Esophagus (tissue), 2 donors: ENCODE data around the gene SRC. TPM values are rescaled to one million over a fixed set of nuclear protein-coding genes. Genes with fewer than 3 reads are reported as not detected.

Source experiments
- H3K27ac ChIP-seq, 2 donors: one replicate each; pipeline ENCODE4 v1.5.1; 2013; ENCODE audit warnings: low read depth in 2 of 2, mild to moderate bottlenecking in 2 of 2, inconsistent platforms in 1 of 2, low read length in 1 of 2, moderate library complexity in 1 of 2
- H3K27me3 ChIP-seq, 2 donors: one replicate each; pipeline ENCODE4 v1.6.1; 2013; ENCODE audit warnings: low read length in 2 of 2, control low read depth in 1 of 2, mild to moderate bottlenecking in 1 of 2; ENCODE audit not compliant: insufficient read depth in 2 of 2, control insufficient read depth in 1 of 2
- H3K36me3 ChIP-seq, 2 donors: one replicate each; pipeline ENCODE4 v1.6.1; 2013; ENCODE audit warnings: low read length in 1 of 2; ENCODE audit not compliant: control insufficient read depth in 2 of 2, insufficient read depth in 2 of 2
- H3K4me1 ChIP-seq, 2 donors: one replicate each; pipeline ENCODE4 v1.6.1; 2013; ENCODE audit warnings: low read length in 1 of 2; ENCODE audit not compliant: control insufficient read depth in 2 of 2, insufficient read depth in 2 of 2
- H3K4me3 ChIP-seq, 2 donors: one replicate each; pipeline ENCODE4 v1.5.1; 2013; ENCODE audit warnings: low read length in 2 of 2, mild to moderate bottlenecking in 2 of 2, low read depth in 1 of 2, moderate library complexity in 1 of 2
- H3K9me3 ChIP-seq, 2 donors: one replicate each; pipeline ENCODE4 v1.6.1; 2013; ENCODE audit warnings: mild to moderate bottlenecking in 2 of 2, low read depth in 1 of 2, low read length in 1 of 2, moderate library complexity in 1 of 2; ENCODE audit not compliant: control insufficient read depth in 2 of 2, insufficient read depth in 1 of 2
- WGBS, 2 donors: extraction: QIAGEN DNeasy Blood & Tissue Kit; methylation state at CpG; one replicate each; pipeline ENCODE4 v1.1.7; 2013; 5-methylcytosine and 5-hydroxymethylcytosine counted together
- polyA plus RNA-seq, 2 donors: library from polyadenylated mRNA; stranded (reverse); fragments of 200-250 nt; gene quantifications; one replicate each; pipeline ENCODE4 v1.2.3, GENCODE V29; 2013
- donor health status: healthy with polysubstance abuse.
- donor health status: Bipolar disorder and iron deficiency.

The SRC gene
- polyA plus RNA-seq, 2 donors, result 26.9 to 59.4 TPM

- H3K36me3 ChIP-seq, result peaks cover 0 to 20% of the 10 kb centered on the region in 2 donors
- peaks cover 12 to 34% of the 10 kb centered on the region in 2 donors for H3K4me1 ChIP-seq
- no peaks in the 10 kb centered on the region for H3K9me3 ChIP-seq
- no peaks in the 10 kb centered on the region for H3K27me3 ChIP-seq
- H3K4me3 ChIP-seq, result no peak overlapping the region
- no peak overlapping the region for H3K27ac ChIP-seq
- whole genome bisulfite sequencing, 2 donors, result 93% methylated on average over 6 of the region's 6 CpGs
Measured at GRCh38 chr20:37360391-37361115, 14.6 kb downstream of the SRC start.

GRCh38 chr20:37361336-37361735 lies 15.4 kb downstream of the SRC start:
- WGBS, 2 donors, result 80 to 83% methylated on average over 8 of the region's 8 CpGs
- Histone ChIP-seq H3K36me3 (peaks cover 0 to 22% of the 10 kb centered on the region in 2 donors), H3K4me1 (peaks cover 8 to 26% of the 10 kb centered on the region in 2 donors)

GRCh38 chr20:37362231-37362792 lies 16.4 kb downstream of the SRC start:
- Histone ChIP-seq H3K27ac (no peak overlapping the region), H3K27me3 (no peaks in the 10 kb centered on the region), H3K4me1 (peaks cover 0 to 19% of the 10 kb centered on the region in 2 donors), H3K9me3 (no peaks in the 10 kb centered on the region), H3K4me3 (no peak overlapping the region), H3K36me3 (peaks cover 0 to 22% of the 10 kb centered on the region in 2 donors)
- 80 to 88% methylated on average over 10 of the region's 10 CpGs for WGBS, 2 donors

More at GRCh38 chr20:37361336-37361735, 15.4 kb downstream of the SRC start:
- H3K4me3 ChIP-seq, result no peak overlapping the region
- no peak overlapping the region for H3K27ac ChIP-seq
- no peaks in the 10 kb centered on the region for H3K9me3 ChIP-seq
- H3K27me3 ChIP-seq, result no peaks in the 10 kb centered on the region

GRCh38 chr20:37362821-37363220 lies 16.9 kb downstream of the SRC start:
- H3K36me3 ChIP-seq, result peaks cover 0 to 22% of the 10 kb centered on the region in 2 donors
- peaks cover 0 to 15% of the 10 kb centered on the region in 2 donors for H3K4me1 ChIP-seq
- H3K9me3 ChIP-seq, result no peaks in the 10 kb centered on the region
- no peak overlapping the region for H3K27ac ChIP-seq
- WGBS, 2 donors, result 93 to 95% methylated on average over 9 of the region's 9 CpGs
- no peak overlapping the region for H3K4me3 ChIP-seq
- H3K27me3 ChIP-seq, result no peaks in the 10 kb centered on the region

- 85% methylated on average over 24 of the region's 24 CpGs for WGBS, 2 donors
- no peaks in the 10 kb centered on the region for H3K9me3 ChIP-seq
- peaks cover 0 to 10% of the 10 kb centered on the region in 2 donors for H3K4me1 ChIP-seq
- H3K27me3 ChIP-seq, result no peaks in the 10 kb centered on the region
- H3K27ac ChIP-seq, result no peak overlapping the region
- peaks cover 0 to 22% of the 10 kb centered on the region in 2 donors for H3K36me3 ChIP-seq
- H3K4me3 ChIP-seq, result no peak overlapping the region
Measured at GRCh38 chr20:37363221-37364012, 17.5 kb downstream of the SRC start.

- Histone ChIP-seq H3K36me3 (peaks cover 0 to 21% of the 10 kb centered on the region in 2 donors), H3K9me3 (no peaks in the 10 kb centered on the region), H3K27me3 (no peaks in the 10 kb centered on the region), H3K27ac (no peak overlapping the region), H3K4me1 (peaks cover 0 to 4% of the 10 kb centered on the region in 2 donors), H3K4me3 (no peak overlapping the region)
- 90% methylated on average over 21 of the region's 21 CpGs for WGBS, 2 donors
Measured at GRCh38 chr20:37364013-37364926, 18.3 kb downstream of the SRC start.

GRCh38 chr20:37364927-37365272 lies 19.0 kb downstream of the SRC start:
- peaks cover 0 to 17% of the 10 kb centered on the region in 2 donors for H3K36me3 ChIP-seq
- H3K9me3 ChIP-seq, result no peaks in the 10 kb centered on the region
- no peaks in the 10 kb centered on the region for H3K4me1 ChIP-seq
- H3K4me3 ChIP-seq, result no peak overlapping the region
- H3K27me3 ChIP-seq, result no peaks in the 10 kb centered on the region
- 76 to 81% methylated on average over 3 of the region's 3 CpGs for WGBS, 2 donors
- H3K27ac ChIP-seq, result no peak overlapping the region

- no peak overlapping the region for H3K4me3 ChIP-seq
- peak overlapping the region in 1 of 2 donors; percentile 21 for H3K27ac ChIP-seq
- H3K36me3 ChIP-seq, result peaks cover 0 to 17% of the 10 kb centered on the region in 2 donors
- H3K9me3 ChIP-seq, result no peaks in the 10 kb centered on the region
- WGBS, 2 donors, result 84 to 87% methylated on average over 6 of the region's 6 CpGs
- H3K27me3 ChIP-seq, result no peaks in the 10 kb centered on the region
- H3K4me1 ChIP-seq, result no peaks in the 10 kb centered on the region
Measured at GRCh38 chr20:37365760-37366638, 20.1 kb downstream of the SRC start.
